ENCODE data around the gene C4orf46.
"Not testable (repeated sequence)": the region's sequence is repeated elsewhere in the genome, so short reads cannot be mapped to it uniquely, and the experiment has no call there.

Gene C4orf46

DNA sequence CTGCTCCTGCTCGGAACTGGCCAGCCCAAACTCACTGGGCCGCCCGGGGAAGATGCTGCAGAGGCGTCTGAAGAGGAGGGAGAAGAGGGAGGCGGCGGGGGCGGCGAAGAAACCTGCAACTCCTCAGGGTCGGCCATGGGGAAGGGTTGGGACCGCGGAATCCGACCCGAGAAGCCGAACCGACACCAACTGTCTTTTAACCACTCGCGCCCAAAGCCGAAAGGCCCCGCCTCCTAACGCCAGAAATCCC, at the start of gene C4orf46:
Gene C4orf46 (minus strand): TSS at position 223 of the 250 bp plus-strand sequence. CDS start 86 bp downstream, at position 137.
- DNase-seq = no peak

DNA sequence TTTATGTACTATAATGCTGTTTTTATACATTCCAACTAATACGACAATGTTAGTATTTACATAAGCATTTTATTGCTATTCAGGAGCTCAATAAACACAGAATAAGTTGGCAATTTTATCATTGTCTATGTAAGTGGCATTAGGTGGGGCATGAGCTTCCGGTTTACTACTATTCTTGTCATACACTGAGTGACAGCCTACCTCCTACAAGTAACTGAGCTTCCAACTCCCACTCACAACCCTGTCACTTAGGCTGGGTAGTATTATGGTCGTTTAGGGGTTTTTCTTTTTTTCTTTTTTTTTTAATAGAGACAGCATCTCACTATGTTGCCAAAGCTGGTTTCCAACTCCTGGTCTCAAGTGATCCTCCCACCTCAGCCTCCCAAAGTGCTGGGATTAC, 44.1 kb upstream of the C4orf46 start:
- DNase-seq = no peak

DNA sequence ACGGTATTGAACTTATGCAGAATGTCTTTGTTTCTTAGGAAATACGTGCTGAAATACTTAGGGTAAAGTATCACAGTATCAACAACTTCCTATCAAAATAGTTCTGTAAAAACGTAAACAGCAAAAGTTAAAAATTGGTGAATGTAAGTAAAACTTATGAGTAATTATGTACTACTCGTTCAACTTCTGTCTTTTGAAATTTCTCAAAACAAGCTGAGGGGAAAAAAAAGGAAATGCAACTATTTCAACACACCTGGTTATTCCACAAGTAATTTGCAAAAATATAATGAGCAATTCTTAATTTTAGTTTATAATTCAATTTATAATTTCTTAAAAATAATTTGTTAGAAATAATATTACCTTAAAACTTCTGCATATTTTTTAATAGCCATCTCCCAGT, 43.2 kb upstream of the C4orf46 start:
- no peak for DNase-seq

DNA sequence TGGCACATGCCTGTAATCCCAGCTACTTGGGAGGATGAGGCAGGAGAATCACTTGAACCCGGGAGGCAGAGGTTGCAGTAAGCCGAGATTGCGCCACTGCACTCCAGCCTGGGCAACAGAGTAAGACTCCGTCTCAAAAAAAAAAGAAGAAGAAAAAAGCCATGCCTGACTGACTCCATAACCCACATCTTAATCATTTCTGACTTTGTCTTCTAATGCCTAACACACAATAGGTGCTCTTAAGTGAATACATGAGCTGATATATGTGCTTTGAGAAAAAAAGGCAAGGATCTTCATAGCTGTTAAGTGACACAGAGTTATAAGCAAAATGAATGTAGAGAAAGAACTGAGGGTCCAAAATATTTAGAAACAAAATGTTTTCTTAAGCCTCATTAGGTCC, 40.9 kb upstream of the C4orf46 start:
- not testable (repeated sequence) for DNase-seq

DNA sequence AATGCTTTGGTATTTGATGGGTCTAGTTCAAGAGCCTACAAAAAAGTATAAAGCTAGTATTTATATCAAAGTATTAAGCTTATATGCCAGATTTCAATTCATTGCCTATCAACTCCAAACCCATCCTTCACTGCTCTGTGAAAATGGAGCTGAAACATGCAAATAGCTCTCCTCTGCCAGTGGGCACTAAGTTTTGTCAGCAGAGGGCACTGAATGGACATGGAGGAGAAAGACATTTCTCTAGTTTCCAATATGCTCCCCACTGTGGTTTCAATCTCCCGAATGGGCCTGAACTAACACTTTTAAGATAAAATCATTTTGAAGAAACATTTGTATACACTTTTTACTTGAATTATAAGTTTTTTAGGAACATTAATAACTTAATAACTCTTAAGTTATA, 39.1 kb upstream of the C4orf46 start:
- DNase-seq = no peak

DNA sequence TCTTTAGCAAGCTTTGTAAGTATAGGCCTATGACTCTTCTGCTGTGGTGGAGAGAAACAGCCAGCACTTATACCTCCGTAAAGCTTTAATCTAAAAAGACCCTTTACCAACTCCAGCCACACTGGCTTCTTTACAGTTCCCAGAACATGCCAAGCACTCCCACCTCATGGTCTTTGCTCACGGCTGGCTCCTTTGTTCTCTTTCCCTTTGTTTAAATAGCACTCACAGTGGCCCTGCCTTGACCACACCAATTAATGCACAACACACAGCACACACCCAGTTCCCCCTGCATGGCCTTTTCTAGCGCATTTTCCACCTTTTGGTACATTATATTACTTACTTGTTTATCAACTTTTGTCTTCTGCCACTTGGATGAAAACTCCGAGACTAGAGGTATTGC, 32.6 kb upstream of the C4orf46 start:
- no peak for DNase-seq

DNA sequence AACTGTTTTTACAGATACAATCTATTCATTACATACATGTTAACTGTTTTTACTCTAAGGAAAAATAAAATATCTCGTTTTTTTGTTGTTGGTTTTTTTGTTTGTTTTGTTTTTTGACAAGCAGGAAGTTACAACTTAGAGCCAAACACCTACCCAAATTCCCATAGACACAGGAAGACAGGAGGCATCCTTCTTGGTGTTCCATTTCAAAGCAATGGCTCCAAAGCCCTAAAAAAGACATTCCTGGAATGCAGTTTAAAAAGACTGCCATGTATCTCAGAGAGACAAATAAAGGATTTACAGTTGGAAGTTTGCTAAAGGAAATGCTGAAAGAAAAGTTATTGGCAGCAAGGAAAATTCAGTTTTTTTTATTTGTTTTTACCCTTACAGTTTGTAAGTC, 17.1 kb upstream of the C4orf46 start:
- DNase-seq = no peak

DNA sequence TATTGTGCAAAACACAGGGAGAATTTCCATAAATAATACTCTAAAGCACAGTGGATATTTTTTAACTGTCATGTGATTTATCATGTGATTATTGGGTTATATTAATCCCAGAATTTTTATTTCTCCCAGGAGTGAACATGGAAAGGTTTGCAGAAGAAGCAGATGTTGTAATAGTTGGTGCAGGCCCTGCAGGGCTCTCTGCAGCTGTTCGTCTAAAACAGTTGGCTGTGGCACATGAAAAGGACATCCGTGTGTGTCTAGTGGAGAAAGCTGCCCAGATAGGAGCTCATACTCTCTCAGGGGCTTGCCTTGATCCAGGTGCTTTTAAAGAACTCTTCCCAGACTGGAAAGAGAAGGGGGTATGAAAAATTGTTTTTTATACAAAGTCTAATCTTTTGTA, 10.4 kb upstream of the C4orf46 start:
- DNase-seq = no peak

DNA sequence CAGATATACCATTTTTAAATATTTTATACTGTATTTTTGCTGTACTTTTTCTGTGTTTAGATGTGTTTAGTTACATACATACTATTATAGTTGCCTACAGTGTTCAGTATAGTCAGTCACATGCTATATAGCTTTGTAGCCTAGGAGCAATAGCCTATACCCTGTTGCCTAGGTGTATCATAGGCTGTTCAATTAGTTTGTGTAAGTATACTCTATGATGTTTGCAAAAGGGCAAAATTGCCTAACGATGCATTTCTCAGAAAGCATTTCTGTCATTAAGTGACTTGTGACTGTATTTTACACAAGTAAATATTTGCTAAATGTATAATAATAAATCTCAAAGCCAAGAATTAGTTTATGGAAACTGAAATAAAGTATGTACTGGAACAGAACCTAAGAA, 9.9 kb upstream of the C4orf46 start:
- DNase-seq = no peak

DNA sequence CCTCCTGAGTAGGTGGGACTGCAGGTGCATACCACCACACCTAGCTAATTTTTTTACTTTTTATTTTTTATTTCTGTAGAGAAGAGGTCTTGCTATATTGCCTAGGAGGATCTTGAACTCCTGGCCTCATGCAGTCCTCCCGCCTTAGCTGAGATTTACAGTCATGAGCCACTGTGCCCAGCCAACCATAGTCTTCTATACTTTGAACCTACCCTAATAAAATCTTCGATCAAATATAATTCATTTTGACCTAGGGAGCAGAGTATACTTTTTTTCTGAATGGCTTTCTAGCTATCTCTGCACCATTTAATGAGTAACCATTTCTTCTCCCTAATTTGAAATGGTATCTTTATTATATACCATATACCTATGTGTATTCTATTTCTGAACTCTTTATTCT, 7.1 kb upstream of the C4orf46 start:
- DNase-seq = no peak

DNA sequence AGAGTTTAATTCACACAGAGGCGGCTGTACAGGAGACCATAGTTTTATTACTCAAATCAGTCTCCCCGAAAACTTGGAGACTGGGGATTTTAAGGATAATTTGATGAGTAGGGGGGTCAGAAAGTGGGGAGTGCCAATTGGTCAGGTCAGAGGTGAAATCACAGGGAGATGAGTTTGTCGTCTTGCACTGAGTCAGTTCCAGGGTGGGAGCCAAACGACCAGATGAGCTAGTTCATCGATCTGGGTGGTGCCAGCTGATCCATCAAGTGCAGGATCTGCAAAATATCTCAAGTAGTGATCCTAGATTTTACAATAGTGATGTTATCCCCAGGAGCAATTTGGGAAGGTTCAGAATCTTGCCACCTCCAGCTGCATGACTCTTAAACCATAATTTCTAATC, 4.4 kb upstream of the C4orf46 start:
- no peak for DNase-seq

DNA sequence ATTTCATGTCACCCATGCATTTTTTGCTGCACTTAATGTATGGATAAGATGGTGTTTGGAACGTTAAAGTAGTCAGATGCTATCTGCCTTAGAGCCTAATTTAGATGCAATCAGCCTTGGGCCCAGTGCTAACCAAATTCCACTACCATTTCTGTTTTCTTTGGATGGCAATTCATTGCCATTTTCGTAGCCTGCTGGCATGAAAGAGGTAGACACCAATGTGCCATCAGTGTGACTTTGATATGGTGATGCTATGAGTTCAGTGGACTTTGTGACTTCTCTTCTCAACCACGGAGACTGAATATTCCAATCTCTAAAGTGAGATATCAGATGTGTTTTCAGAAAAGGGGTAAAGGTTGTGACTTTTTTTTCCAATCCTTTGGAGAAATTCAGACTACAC, 1.9 kb upstream of the C4orf46 start:
- no peak for DNase-seq

DNA sequence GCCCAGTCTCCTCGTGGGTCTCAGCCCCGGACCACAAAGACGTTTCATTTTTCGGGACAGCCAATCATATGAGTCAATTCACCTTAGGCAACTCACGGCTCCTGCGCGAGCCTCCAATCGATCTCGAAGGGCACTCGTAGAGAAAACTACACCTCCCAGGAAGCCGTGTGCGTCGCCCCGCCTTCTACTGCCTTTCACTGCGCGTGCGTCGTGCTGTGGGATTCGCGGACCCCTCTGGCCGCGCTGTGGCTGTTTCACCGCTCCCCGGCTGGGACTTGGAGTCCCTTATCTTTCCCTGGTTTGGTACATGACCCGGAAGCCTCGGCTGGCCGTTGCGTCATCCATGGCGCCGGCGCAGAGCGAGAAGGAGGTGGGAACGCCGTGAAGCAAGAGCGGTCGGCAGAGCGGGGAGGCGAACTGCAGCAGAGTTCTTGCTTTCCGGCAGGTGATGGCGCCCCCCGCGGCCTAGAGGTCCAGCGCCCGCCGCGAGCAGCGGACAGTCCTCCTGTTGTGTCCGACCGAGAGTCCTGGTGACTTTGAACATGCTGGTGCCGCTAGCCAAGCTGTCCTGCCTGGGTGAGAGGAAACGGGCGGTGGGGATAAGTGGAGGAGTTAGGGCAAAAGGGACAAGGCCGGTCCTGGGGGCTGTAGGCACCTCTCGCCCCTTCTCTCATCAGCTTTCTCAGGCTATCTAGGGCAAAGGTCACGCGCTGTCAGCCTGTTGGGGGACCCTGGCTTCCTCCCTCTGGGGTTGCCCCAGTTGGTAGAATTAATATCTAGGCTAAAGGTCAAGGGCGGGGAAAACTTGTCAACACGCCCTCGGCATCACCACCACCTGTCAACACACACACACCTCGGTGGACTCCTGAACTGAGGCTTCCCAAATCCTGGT, 474 bp upstream of the C4orf46 start, which contains the start of gene ETFDH:
Gene ETFDH (plus strand): TSS at position 382 of the 892 bp plus-strand sequence. CDS start 161 bp downstream, at position 543.
- DNase-seq = peak; percentile 97

DNA sequence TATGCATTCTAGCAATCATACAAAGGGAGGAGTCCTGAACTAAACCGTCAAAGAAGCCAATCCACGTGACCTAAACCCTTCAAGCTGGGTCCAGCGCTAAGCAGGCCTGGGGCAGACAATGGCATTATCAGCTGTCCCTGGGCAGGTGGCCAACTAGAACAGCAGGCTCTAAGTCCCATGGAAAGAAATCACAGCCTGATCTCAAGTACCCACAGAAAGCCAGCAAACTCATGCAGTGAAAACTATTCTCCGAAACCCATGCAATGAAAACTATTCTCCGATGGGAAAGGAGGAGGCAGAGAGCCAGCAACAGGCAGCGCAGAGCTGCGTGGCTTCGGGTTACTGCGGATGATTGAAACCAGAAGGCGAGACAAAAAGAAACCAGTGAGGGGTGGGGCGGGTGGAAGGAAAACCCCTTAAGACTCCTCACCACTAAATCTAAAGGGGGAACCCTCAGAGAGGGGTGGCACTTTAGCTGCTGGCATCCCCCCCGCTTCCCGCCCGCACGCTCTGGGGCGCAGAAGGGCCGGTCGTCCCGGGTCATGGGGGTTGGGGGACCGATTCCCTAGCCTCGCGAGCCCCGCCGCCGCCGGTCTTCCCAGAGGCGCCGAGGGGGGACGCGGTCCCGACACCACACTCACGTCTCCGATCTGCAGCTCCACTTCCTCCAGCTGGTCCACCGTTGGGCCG, 567 bp downstream of the C4orf46 start:
- no peak for DNase-seq

DNA sequence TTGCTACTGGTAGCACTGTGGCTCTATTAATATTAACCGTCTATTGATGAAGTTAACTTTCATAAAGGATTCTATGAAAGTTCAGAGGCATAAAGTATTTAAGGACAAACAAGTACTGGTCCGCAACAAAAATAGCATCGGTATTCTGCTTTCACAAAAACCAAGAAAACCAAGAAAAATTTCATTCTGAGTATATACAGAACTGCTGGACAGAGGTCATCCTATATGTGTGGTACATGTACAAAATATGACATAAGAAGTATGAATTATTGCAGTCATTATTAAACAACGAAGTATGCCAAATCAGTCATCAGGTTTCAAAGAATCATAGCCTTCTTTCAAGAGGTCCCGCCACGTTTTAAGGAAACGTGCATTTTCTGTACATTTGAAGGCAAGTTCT, 2.4 kb downstream of the C4orf46 start:
- no peak for DNase-seq

DNA sequence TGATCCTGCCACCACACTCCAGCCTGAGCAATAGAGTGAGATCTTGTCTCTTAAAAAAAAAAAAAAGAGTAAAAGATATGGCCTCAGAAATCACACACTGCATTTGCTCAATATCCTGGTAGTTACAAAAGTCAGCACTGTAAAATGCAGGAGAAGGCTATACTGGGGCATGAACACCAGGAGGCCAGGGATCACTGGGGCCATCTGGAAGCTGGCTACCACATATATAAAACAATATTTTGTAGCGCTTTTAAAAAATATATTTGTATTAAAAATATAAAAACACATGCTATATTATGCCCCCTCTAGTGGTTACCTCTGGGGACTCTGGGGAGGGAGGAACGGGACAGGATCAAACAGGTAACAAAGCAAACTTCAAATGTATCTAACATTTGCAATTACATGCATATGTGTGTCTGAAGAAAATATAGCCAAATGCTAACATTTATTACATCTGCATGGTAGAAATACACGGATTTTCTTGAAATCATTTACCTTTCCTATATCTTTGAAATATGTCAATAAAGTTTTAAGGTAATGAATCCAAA, 4.0 kb downstream of the C4orf46 start:
- no peak for DNase-seq

DNA sequence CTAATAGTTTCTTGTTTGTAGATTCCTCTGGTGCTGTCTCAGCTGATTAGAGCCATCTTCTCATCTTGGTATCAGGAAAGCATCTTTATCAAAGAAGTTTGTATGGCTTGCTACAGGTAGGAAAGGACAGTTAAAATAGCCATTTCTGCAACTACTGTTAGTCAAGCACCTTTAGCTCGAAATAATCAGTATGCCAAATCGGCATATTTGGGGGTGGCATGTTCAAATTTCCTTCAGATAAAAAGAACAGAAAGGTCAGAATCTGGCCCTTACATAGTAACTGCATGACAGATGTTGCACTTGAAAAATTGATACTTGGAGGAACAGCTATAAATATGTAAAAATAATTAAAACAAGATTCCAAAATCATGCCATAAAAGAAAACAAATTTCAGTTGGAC, 4.8 kb downstream of the C4orf46 start:
- no peak for DNase-seq

DNA sequence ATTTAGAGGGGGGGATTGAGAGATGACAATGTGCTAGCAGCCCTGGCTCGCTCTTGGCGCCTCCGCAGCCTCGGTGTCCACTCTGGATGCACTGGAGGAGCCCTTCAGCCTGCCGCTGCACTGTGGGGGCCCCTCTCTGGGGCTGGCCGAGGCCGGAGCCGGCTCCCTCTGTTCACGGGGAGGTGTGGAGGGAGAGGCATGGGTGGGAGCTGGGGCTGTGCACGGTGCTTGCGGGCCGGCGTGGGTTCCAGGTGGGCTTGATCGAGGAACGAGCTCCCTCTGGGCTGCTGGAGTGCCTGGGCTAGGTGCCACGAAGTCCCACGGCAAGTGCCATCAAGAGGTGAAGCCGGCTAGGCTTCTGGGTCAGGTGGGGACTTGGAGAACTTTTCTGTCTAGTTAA, 6.9 kb downstream of the C4orf46 start:
- no peak for DNase-seq

DNA sequence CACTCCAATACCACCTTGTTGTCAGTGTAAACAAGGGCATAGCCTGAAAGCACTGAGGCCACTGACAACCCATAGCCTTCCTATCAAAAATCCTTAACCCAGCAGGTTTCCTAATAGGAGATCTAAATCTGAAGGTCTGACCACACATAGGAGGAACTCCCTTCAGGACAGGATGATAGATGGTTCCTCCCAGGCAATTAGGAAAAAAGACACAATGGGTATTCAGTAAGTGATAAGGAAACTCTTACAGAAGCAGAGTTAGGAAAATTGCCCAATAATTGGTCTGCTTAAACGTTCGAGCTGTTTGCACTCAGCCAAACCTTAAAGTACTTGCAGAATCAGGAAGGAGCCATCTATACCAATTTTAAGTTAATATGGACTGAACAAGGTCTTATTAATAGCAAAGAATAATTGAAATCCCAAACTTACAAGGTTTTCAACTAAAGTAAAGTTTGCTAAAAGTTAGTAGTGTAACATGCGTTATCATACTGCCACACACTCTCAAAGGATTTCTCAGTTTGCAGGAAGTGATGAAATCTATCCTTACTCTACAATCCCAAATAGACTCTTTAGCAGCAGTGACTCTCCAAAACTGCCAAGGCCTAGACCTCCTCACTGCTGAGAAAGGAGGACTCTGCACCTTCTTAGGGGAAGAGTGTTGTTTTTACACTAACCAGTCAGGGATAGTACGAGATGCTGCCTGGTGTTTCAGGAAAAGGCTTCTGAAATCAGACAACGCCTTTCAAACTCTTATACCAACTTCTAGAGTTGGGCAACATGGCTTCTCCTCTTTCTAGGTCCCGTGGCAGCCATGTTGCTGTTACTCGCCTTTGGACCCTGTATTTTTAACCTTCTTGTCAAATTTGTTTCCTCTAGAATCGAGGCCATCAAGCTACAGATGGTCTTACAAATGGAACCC, 7.7 kb downstream of the C4orf46 start:
- not testable (repeated sequence) for DNase-seq

DNA sequence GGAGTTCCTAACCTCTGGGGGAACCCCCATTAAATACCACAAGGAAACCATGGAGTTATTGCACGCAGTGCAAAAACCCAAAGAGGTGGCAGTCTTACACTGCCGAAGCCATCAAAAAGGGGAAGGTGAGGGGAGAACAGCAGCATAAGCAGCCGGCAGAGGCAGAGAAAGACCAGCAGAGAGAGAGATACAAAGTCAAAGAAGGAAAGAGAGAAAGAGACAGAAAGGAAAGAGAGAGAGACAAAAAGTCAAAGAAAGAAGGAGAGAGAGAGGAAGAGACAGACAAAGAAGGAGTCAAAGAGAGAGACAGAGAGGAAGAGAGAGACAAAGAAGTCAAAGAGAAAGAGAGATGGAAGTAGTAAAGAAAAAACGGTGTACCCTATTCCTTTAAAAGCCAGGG, 8.4 kb downstream of the C4orf46 start:
- not testable (repeated sequence) for DNase-seq

DNA sequence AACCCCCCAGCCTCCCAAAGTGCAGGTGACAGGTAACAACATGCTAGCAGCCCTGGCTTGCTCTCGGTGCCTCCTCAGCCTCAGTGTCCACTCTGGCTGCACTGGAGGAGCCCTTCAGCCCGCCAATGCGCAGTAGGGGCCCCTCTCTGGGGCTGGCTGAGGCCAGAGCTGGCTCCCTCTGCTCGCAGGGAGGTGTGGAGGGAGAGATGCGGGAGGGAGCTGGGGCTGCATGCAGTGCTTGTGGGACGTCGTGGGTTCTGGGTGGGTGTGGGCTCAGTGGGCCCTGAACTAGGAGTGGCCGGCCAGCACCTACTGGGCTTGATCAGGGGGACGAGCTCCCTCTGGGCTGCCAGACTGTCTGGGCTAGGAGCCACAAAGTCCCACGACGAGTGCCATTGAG, 14.4 kb downstream of the C4orf46 start:
- no peak for DNase-seq

DNA sequence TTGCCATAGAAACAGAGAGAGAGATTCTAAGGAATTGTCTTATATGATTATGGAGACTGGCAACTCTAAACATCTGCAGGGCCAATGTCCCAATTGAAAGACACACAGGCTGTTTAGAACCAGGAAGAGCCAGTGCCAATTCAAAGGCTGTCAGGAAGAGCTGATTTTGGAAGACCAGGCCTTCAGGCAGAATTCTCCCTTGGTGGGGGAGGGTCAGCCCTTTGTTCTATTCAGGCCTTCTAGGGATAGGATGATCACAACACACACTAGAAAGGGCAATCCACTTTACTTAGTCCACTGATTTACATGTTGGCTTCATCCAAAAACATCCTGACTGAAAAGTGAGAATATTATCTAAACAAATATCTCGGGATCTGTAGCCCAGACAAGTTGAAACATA, 15.2 kb downstream of the C4orf46 start:
- no peak for DNase-seq

DNA sequence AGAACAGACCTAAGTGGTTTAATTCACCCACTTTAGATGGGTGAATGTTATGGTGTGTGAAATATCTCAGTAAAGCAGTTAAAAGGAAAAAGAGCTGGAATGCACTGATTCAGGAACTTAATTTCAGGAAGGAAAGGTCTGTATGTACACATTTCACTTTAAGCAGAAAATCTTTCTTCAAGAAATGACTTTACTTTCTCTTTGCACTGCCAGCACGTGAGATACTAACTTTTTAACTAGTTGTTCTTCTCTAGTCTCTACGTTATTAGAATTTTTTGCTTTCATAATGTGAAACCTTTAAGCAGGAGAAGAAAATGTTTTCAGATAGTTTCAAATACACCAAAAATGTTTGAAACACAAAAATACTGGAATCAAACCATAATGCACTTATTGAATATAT, 18.8 kb downstream of the C4orf46 start:
- DNase-seq = no peak
